OCI-LY7 (cell line): ENCODE results near the gene CARD19.

Source experiments
- EZH2phosphoT487 ChIP-seq: fragments of 200-600 bp; sonication (generic); IDR thresholded peaks from 2 replicates; pipeline ENCODE4 v1.6.1; 2018; ENCODE audit warnings: low read depth, borderline replicate concordance, mild to moderate bottlenecking, mixed run types, antibody characterized with exemption, low read length, moderate library complexity, mixed read lengths
- TF ChIP-seq, protein P1 (sequence below): fragments of 200-600 bp; sonication (generic); conservative IDR thresholded peaks from 2 replicates; pipeline ENCODE4 v1.5.1; 2014; ENCODE audit warnings: mild to moderate bottlenecking, antibody characterized with exemption, low read length, moderate library complexity, mixed read lengths

- TF ChIP-seq EZH2phosphoT487: no peak
- TF ChIP-seq, protein P1, sequence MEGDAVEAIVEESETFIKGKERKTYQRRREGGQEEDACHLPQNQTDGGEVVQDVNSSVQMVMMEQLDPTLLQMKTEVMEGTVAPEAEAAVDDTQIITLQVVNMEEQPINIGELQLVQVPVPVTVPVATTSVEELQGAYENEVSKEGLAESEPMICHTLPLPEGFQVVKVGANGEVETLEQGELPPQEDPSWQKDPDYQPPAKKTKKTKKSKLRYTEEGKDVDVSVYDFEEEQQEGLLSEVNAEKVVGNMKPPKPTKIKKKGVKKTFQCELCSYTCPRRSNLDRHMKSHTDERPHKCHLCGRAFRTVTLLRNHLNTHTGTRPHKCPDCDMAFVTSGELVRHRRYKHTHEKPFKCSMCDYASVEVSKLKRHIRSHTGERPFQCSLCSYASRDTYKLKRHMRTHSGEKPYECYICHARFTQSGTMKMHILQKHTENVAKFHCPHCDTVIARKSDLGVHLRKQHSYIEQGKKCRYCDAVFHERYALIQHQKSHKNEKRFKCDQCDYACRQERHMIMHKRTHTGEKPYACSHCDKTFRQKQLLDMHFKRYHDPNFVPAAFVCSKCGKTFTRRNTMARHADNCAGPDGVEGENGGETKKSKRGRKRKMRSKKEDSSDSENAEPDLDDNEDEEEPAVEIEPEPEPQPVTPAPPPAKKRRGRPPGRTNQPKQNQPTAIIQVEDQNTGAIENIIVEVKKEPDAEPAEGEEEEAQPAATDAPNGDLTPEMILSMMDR: no peak
Observed at GRCh38 chr9:93139365-93140182, 43.6 kb downstream of the CARD19 start.
